ENCODE data around the gene GNAO1.

DNA sequence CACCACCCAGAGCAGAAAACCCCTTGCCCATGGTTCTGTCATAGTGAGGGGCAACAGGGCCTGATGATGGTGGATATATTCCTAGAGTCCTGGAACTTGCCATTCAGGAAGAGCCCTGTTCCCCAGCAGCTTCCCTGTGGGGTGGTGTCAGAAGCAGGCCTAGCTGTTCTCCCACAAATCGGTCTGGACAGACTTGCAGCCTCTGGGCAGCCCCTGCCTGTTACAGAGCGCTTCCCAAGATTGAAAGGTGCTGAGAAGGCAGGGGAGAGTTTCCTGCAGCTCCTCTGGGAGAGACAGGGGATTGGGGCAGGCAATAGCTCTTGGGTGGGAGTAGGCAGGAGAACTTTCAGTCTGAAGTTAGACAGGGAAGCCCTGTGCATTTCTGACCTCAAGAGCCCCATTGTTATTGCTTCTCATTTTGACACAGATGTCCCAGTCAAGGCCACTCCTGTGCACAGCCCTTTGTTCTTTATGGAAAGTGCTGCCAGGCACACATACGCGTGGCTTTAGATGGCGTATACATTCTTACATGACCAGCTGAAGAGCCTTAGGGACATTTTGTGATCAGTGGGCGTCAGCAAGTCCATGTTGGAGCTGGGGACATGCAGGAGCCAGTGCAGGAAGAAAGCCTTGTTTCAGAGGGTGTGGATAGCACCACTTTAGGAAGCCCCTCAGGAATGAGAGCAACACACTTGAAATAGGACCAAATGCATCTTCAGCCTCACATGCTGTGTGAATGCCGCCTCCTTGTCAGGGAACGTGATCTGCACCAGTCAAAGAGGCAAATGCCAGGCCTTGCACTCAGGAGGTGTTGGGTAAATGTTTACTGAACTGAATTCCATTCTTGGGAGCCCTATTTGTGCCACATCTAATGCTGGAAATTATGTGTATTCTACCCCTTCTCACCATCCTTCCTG is 67.5 kb downstream of the GNAO1 start:
- TF ChIP-seq, protein P1, sequence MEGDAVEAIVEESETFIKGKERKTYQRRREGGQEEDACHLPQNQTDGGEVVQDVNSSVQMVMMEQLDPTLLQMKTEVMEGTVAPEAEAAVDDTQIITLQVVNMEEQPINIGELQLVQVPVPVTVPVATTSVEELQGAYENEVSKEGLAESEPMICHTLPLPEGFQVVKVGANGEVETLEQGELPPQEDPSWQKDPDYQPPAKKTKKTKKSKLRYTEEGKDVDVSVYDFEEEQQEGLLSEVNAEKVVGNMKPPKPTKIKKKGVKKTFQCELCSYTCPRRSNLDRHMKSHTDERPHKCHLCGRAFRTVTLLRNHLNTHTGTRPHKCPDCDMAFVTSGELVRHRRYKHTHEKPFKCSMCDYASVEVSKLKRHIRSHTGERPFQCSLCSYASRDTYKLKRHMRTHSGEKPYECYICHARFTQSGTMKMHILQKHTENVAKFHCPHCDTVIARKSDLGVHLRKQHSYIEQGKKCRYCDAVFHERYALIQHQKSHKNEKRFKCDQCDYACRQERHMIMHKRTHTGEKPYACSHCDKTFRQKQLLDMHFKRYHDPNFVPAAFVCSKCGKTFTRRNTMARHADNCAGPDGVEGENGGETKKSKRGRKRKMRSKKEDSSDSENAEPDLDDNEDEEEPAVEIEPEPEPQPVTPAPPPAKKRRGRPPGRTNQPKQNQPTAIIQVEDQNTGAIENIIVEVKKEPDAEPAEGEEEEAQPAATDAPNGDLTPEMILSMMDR (IDR thresholded peaks at IDR 0.05), result no peak
- no peak for TF ChIP-seq EZH2 (IDR thresholded peaks at IDR 0.05)
- TF ChIP-seq EZH2phosphoT487 (IDR thresholded peaks at IDR 0.05), result no peak

Data from neural progenitor cell (in vitro differentiated cells).